Heart right ventricle (tissue), 16 donors: Measurements from ENCODE around the gene TMEM115. TPM values are rescaled to one million over a fixed set of nuclear protein-coding genes. Genes with fewer than 3 reads are reported as not detected.

ENCODE experiments used
- ATAC-seq, 8 donors: fragments of 200-7000 bp; cut with Tn5 transposase; one replicate each; pipeline ENCODE4 v1.9.1; 2020; ENCODE audit warnings: mild to moderate bottlenecking in 8 of 8, moderate library complexity in 8 of 8, moderate number of reproducible peaks in 1 of 8
- DNase-seq, 2 donors: peaks; one replicate each; pipeline ENCODE4 v3.0.0-alpha.2; 2020
- H3K27ac ChIP-seq, 10 donors: fragments of 200-600 bp; sonication (generic) in 2 of 10; one replicate each; pipeline versions ENCODE4 v1.5.0 to v1.8.0; 2020 to 2022; ENCODE audit warnings: mild to moderate bottlenecking in 3 of 10
- H3K27me3 ChIP-seq, 7 donors: fragments of 200-600 bp; one replicate each; pipeline ENCODE4 v1.8.0; 2021 to 2022; ENCODE audit warnings: mild to moderate bottlenecking in 2 of 7
- H3K36me3 ChIP-seq, 9 donors: fragments of 200-600 bp; sonication (generic) in 1 of 9; one replicate each; pipeline versions ENCODE4 v1.5.0 to v1.8.0; 2020 to 2022; ENCODE audit warnings: mild to moderate bottlenecking in 2 of 9
- H3K4me1 ChIP-seq, 9 donors: fragments of 200-600 bp; sonication (generic) in 1 of 9; one replicate each; pipeline versions ENCODE4 v1.5.0 to v1.8.0; 2020 to 2022; ENCODE audit warnings: mild to moderate bottlenecking in 4 of 9
- H3K4me3 ChIP-seq, 10 donors: fragments of 200-600 bp; sonication (generic) in 2 of 10; one replicate each; pipeline versions ENCODE4 v1.5.0 to v1.8.0; 2020 to 2022; ENCODE audit warnings: mild to moderate bottlenecking in 7 of 10, moderate library complexity in 2 of 10
- H3K9me3 ChIP-seq, 11 donors: fragments of 200-600 bp in 10 of 11; sonication (generic) in 2 of 11; one replicate each; pipeline versions ENCODE4 v1.5.0 to v1.8.0; 2013 to 2022; ENCODE audit warnings: mild to moderate bottlenecking in 2 of 11, control low read depth in 1 of 11, moderate library complexity in 1 of 11
- CTCF ChIP-seq, 9 donors: fragments of 200-600 bp; sonication (generic) in 2 of 9; IDR thresholded peaks; one replicate each; pipeline versions ENCODE4 v1.5.0 to v1.8.0; 2021 to 2022; ENCODE audit warnings: antibody characterized with exemption in 9 of 9, mild to moderate bottlenecking in 5 of 9, moderate library complexity in 1 of 9
- WGBS, 2 donors: extraction: QIAGEN DNeasy Blood & Tissue Kit; methylation state at CpG; one replicate each; pipeline ENCODE4 v1.1.7; 2013; ENCODE audit warnings: inconsistent platforms in 1 of 2; 5-methylcytosine and 5-hydroxymethylcytosine counted together
- intact Hi-C, 10 donors: fragments of 100-400 bp; cut with DNase I; formaldehyde crosslinking; loops; one replicate each; pipeline versions ENCODE4 v1.11.1 to v1.14.2; 2022
- polyA plus RNA-seq, 2 donors: library from polyadenylated mRNA; stranded (reverse); fragments of 200-250 nt; gene quantifications; one replicate each; pipeline ENCODE4 v1.2.3, GENCODE V29; 2013
- total RNA-seq, 10 donors: library from RNA; stranded (reverse); fragmentation: NEBNext Ultra II Directional in 3 of 10; extraction: Animal tissue kit (Norgen Biotek cat#: 25700) in 3 of 10; gene quantifications; one replicate each; pipeline versions ENCODE4 v1.2.1 to v1.2.4, GENCODE V29; 2021 to 2023
- donor health status: Arrhythmogenic right ventricular cardiomyopathy.
- donor health status: ischemic (EF 13 %, LVEDD 7.1; RV severe dilation, severe dysfunction).
- donor health status: healthy with polysubstance abuse.
- donor health status: DM: no; HTN: yes; CAD: no.
- donor health status: DM: no; HTN: no; CAD: no.
- donor health status: ischemic (EF 25% LVEDD 6.9; RV normal size, moderate dysfunction).
- donor health status: ischemic (EF 25% LVEDD 5.7; RV mildly dilated, moderate dysfunction).
- donor health status: healthy.
- donor health status: DM: yes; HTN: yes; CAD: no.
- donor health status: Ischemic cardiomyopathy.
- donor health status: ischemic (EF 35%, LVEDD 5.7; RV mildly dilated, moderate dysfunction).
- donor health status: nonischemic (EF 11% LVEDD 7.7; RV severe dilation, severe dysfunction).
- donor health status: DM: yes; HTN: yes; CAD: no.
- donor health status: PGD.
- donor health status: ischemic (EF 29% LVEDD 5.4; RV normal size, mild dysfunction).
- donor health status: nonischemic (EF 23%, LVEDD 6.1; RV moderate dilation, normal function).

TMEM115 gene
- total and polyA plus RNA-seq, 12 donors: 18.1 to 47.6 (median 24.2) TPM

GRCh38 chr3:50347187-50347813, 12.0 kb downstream of the TMEM115 start:
- intact Hi-C loops: loop anchor here (1.0 to 10.0 kb wide), 7 partner anchors 195 to 1088 kb away; partner anchors contain the start of gene CISH (in 1 of the 10)
- Histone ChIP-seq H3K4me3 (no peak overlapping the region), H3K27ac (no peak overlapping the region), H3K9me3 (no peaks in the 10 kb centered on the region), H3K4me1 (peaks cover 19 to 52% (median 38%) of the 10 kb centered on the region in 9 donors), H3K27me3 (no peaks in the 10 kb centered on the region), H3K36me3 (peaks cover 0 to 27% (median 0%) of the 10 kb centered on the region in 9 donors)
- ATAC-seq (no peak), DNase-seq (peak; percentile 69 to 71)
- WGBS, 2 donors: 27 to 28% methylated on average over 14 of the region's 14 CpGs
- peak; percentile 49 to 75 (median 65) for TF ChIP-seq CTCF (IDR thresholded peaks at IDR 0.05)

- peak; percentile 65 to 83 for DNase-seq
Measured at GRCh38 chr3:50345586-50346234, 13.6 kb downstream of the TMEM115 start, which contains the start of gene ZMYND10. TSS of gene ZMYND10 (minus strand) at chr3:50345732. CDS start at chr3:50345579, 153 bp downstream.

GRCh38 chr3:50345008-50345407, 14.3 kb downstream of the TMEM115 start:
- H3K36me3 ChIP-seq: peaks cover 0 to 21% (median 0%) of the 10 kb centered on the region in 9 donors
- intact Hi-C loops: loop anchor here in 7 of 10 donors (5.0 to 10.0 kb wide), 4 partner anchors 197 to 1090 kb away; partner anchors contain the start of gene CISH (in 1 of the 7)
- DNase-seq (no peak), ATAC-seq (no peak)
- no peak for TF ChIP-seq CTCF (IDR thresholded peaks at IDR 0.05)
- no peaks in the 10 kb centered on the region for H3K27me3 ChIP-seq
- no peaks in the 10 kb centered on the region for H3K9me3 ChIP-seq
- peak overlapping the region in 9 of 10 donors; percentile 21 to 51 (median 39) for H3K4me3 ChIP-seq
- peaks cover 16 to 55% (median 36%) of the 10 kb centered on the region in 9 donors for H3K4me1 ChIP-seq
- H3K27ac ChIP-seq: peak overlapping the region in 1 of 10 donors; percentile 24
- WGBS, 2 donors: 76 to 77% methylated on average over 8 of the region's 8 CpGs

More at GRCh38 chr3:50345586-50346234, 13.6 kb downstream of the TMEM115 start, which contains the start of gene ZMYND10:
- H3K4me3 ChIP-seq: peak within 1 kb of the TSS; percentile 15 to 51 (median 38)
- WGBS, 2 donors: 7 to 8% methylated on average over 45 of the region's 45 CpGs
- peaks cover 16 to 54% (median 37%) of the 10 kb centered on the region in 9 donors for H3K4me1 ChIP-seq
- H3K27me3 ChIP-seq: no peaks in the 10 kb centered on the region
- TF ChIP-seq CTCF (IDR thresholded peaks at IDR 0.05): no peak
- H3K9me3 ChIP-seq: no peaks in the 10 kb centered on the region
- peaks cover 0 to 21% (median 0%) of the 10 kb centered on the region in 9 donors for H3K36me3 ChIP-seq
- peak within 1 kb of the TSS in 3 of 10 donors; percentile 0 to 25 (median 24) for H3K27ac ChIP-seq
- intact Hi-C loops: loop anchor here in 8 of 10 donors (2.0 to 10.0 kb wide), 5 partner anchors 197 to 1089 kb away; partner anchors contain the start of gene CISH (in 1 of the 8)
- ATAC-seq: peak; percentile 17 to 50 (median 34)
